Vagina (tissue), 2 donors: ENCODE data around the gene WIPF2.
"Not testable (repeated sequence)": the region's sequence is repeated elsewhere in the genome, so short reads cannot be mapped to it uniquely, and the experiment has no call there.

Source experiments
- POLR2A ChIP-seq, 2 donors: fragments of 450-650 bp; IDR thresholded peaks; one replicate each; pipeline ENCODE4 v1.6.1; 2017; ENCODE audit warnings: antibody characterized with exemption in 2 of 2, mild to moderate bottlenecking in 2 of 2, moderate library complexity in 2 of 2
- POLR2AphosphoS5 ChIP-seq, 2 donors: sonication (generic); formaldehyde crosslinking; IDR thresholded peaks; one replicate each; pipeline ENCODE4 v1.9.0; 2017; ENCODE audit warnings: antibody characterized with exemption in 2 of 2, mild to moderate bottlenecking in 2 of 2, low read depth in 1 of 2; ENCODE audit not compliant: insufficient read depth in 1 of 2
- TF ChIP-seq, protein P1 (sequence below), 3 experiments: fragments of 450-650 bp in 2 of 3; fragments of 200-600 bp in 1 of 3; sonication (generic) in 1 of 3; IDR thresholded peaks; one replicate each; pipeline ENCODE4 v1.5.1; 2017 to 2019; ENCODE audit warnings: antibody characterized with exemption in 3 of 3, mild to moderate bottlenecking in 2 of 3, moderate library complexity in 2 of 3

DNA sequence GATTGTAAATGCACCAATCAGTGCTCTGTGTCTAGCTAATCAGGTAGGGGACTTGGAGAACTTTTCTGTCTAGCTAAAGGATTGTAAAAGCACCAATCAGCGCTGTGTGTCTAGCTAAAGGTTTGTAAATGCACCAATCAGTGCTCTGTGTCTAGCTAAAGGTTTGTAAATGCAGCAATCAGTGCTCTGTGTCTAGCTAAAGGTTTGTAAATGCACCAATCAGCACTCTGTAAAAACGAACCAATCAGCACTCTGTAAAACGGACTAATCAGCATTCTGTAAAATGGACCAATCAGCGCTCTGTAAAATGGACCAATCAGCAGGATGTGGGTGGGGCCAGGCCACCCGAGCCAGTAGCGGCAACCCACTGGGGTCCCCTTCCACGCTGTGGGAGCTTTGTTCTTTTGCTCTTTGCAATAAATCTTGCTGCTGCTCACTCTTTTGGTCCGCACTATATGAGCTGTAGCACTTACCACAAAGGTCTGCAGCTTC, 21.1 kb upstream of the WIPF2 start:
- TF ChIP-seq POLR2A (IDR thresholded peaks at IDR 0.05); POLR2AphosphoS5 (IDR thresholded peaks at IDR 0.05; ENCODE audit: insufficient read depth in 1 of 2, low read depth in 1 of 2): not testable (repeated sequence)
- TF ChIP-seq, protein P1, sequence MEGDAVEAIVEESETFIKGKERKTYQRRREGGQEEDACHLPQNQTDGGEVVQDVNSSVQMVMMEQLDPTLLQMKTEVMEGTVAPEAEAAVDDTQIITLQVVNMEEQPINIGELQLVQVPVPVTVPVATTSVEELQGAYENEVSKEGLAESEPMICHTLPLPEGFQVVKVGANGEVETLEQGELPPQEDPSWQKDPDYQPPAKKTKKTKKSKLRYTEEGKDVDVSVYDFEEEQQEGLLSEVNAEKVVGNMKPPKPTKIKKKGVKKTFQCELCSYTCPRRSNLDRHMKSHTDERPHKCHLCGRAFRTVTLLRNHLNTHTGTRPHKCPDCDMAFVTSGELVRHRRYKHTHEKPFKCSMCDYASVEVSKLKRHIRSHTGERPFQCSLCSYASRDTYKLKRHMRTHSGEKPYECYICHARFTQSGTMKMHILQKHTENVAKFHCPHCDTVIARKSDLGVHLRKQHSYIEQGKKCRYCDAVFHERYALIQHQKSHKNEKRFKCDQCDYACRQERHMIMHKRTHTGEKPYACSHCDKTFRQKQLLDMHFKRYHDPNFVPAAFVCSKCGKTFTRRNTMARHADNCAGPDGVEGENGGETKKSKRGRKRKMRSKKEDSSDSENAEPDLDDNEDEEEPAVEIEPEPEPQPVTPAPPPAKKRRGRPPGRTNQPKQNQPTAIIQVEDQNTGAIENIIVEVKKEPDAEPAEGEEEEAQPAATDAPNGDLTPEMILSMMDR (IDR thresholded peaks at IDR 0.05), result not testable (repeated sequence)
